ENCODE results near the gene RYR3.

RYR3 gene

DNA sequence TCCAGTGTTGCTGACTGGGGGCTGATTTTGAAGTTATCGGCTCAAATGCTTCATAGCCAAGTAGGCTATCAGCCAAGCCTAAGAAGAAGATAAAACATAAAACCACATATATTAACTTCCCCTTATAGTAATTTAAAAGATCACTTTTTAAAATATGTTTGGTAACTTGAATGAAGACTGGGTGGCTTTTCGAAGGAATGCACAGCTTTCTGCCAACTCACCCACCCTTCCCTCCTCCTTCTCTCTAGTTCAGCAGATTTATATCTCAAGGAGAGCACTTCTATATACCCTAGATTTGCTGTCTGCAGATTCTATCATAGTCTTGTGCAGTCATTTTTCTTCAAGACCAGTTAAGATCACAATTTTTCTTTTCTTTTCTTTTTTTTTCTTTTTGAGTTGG is 468.1 kb downstream of the RYR3 start:
- no peak for TF ChIP-seq Cebpa-rat (IDR thresholded peaks at IDR 0.05)
- H3K4me3 ChIP-seq = no peak overlapping the region
- no peaks in the 10 kb centered on the region for H3K27me3 ChIP-seq
- H3K36me3 ChIP-seq = no peaks in the 10 kb centered on the region
- H3K9ac ChIP-seq = no peak overlapping the region
- H3K4me2 ChIP-seq = peak overlapping the region in 6 of 11 experiments; percentile 27 to 89 (median 74); a peak in 10 of 22 replicates
- H3K27ac ChIP-seq = peak overlapping the region in 9 of 11 experiments; percentile 12 to 83 (median 76); a peak in 12 of 22 replicates
- H3K4me1 ChIP-seq = peaks cover 10 to 40% (median 25%) of the 10 kb centered on the region in 10 experiments
- H4K20me1 ChIP-seq = no peaks in the 10 kb centered on the region
- H3K9me3 ChIP-seq (replicated peaks in 1 of 11) = no peaks in the 10 kb centered on the region; a peak in 1 of 22 replicates

GRCh38 chr15:33780011-33780768 is 469.4 kb downstream of the RYR3 start:
- H3K9me3 ChIP-seq (replicated peaks in 1 of 11) = no peaks in the 10 kb centered on the region; a peak in 1 of 22 replicates
- TF ChIP-seq Cebpa-rat (IDR thresholded peaks at IDR 0.05) = peak in 2 of 11 experiments; percentile 29; a peak in 1 of 22 replicates
- H3K27me3 ChIP-seq = no peaks in the 10 kb centered on the region
- peak overlapping the region in 8 of 11 experiments; percentile 9 to 65 (median 52); a peak in 10 of 22 replicates for H3K9ac ChIP-seq
- H3K4me1 ChIP-seq = peaks cover 10 to 47% (median 26%) of the 10 kb centered on the region in 10 experiments
- H3K36me3 ChIP-seq = no peaks in the 10 kb centered on the region
- H3K27ac ChIP-seq = peak overlapping the region in 10 of 11 experiments; percentile 36 to 83 (median 72); a peak in 18 of 22 replicates
- H3K4me2 ChIP-seq = peak overlapping the region; percentile 40 to 89 (median 72)
- no peaks in the 10 kb centered on the region for H4K20me1 ChIP-seq
- H3K4me3 ChIP-seq = 0 out of 20 replicates have a peak overlapping the region, but pooled peaks of 1 of the 10 experiments have one; percentile 4

DNA sequence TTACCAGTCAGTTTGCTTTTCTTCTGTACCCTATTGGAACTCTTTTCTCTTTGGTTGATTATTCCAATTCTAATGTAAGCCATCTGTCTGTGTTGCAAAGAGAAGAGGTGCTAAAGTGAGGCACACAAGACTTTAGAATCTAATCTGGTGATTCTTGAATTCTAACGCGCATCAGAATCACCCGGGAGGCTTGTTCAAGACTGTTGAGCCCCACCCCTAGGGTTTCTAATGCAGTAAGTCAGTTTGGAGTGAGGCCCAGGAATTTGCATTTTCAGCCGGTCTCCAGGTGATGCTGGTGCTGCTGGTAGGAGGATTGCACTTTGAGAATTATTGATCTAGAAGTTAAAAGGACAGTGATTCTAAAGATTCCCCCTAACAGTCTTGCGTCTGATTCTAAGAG is 472.2 kb downstream of the RYR3 start:
- no peak for TF ChIP-seq Cebpa-rat (IDR thresholded peaks at IDR 0.05)
- H3K9me3 ChIP-seq (replicated peaks in 1 of 11) = no peaks in the 10 kb centered on the region; a peak in 1 of 22 replicates
- H3K9ac ChIP-seq = no peak overlapping the region
- no peak overlapping the region for H3K4me3 ChIP-seq
- no peaks in the 10 kb centered on the region for H3K27me3 ChIP-seq
- no peaks in the 10 kb centered on the region for H3K36me3 ChIP-seq
- no peaks in the 10 kb centered on the region for H4K20me1 ChIP-seq
- H3K27ac ChIP-seq = no peak overlapping the region
- H3K4me1 ChIP-seq = peaks cover 10 to 47% (median 26%) of the 10 kb centered on the region in 10 experiments
- no peak overlapping the region for H3K4me2 ChIP-seq

GRCh38 chr15:33785366-33785765 is 474.6 kb downstream of the RYR3 start:
- H3K9ac ChIP-seq = no peak overlapping the region
- peaks cover 2 to 31% (median 14%) of the 10 kb centered on the region in 10 experiments for H3K4me1 ChIP-seq
- no peaks in the 10 kb centered on the region for H3K9me3 ChIP-seq (replicated peaks in 1 of 11)
- no peak for TF ChIP-seq Cebpa-rat (IDR thresholded peaks at IDR 0.05)
- H3K36me3 ChIP-seq = no peaks in the 10 kb centered on the region
- no peaks in the 10 kb centered on the region for H4K20me1 ChIP-seq
- H3K4me3 ChIP-seq = no peak overlapping the region
- H3K4me2 ChIP-seq = no peak overlapping the region
- no peak overlapping the region for H3K27ac ChIP-seq
- H3K27me3 ChIP-seq = no peaks in the 10 kb centered on the region

DNA sequence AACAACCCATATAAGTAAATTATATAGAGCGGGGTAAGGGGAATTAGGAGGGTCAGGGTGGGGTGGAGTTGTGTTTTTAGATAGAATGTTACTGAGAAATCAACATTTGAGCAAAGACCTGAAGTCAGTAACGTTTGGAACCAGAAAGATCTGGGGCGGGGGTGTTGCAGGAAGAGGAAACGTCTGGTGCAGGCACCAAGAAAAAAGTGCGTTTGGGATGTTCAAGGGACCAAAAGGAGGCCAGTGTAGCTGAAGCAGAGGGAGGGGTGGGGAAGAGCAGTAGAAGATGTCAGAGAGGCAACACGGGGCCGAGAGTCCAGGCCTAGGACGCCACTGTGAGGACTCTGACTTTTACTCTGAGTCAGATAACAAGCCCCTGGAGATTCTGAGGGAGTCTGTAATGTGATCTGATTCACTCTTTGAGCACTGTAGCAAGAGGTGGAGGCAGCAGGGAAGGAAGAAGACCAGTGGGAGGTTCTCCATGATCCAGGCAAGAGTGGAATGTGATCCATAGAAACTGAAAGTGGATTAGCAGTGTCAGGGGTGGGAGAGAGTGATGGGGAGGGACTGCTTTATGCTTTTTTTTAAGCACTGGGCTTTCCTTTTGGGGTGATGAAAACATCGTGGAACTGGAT is 478.3 kb downstream of the RYR3 start:
- Histone ChIP-seq H3K4me2 (peak overlapping the region in 6 of 11 experiments; percentile 6 to 48 (median 24); a peak in 6 of 22 replicates), H4K20me1 (no peaks in the 10 kb centered on the region), H3K27me3 (no peaks in the 10 kb centered on the region), H3K36me3 (no peaks in the 10 kb centered on the region), H3K4me3 (no peak overlapping the region), H3K9ac (no peak overlapping the region), H3K27ac (peak overlapping the region in 1 of 11 experiments; percentile 25; a peak in 3 of 22 replicates), H3K9me3 (replicated peaks in 1 of 11) (no peaks in the 10 kb centered on the region), H3K4me1 (peaks cover 0 to 16% (median 5%) of the 10 kb centered on the region in 10 experiments; a peak in 6 of 20 replicates)
- TF ChIP-seq Cebpa-rat (IDR thresholded peaks at IDR 0.05) = no peak

DNA sequence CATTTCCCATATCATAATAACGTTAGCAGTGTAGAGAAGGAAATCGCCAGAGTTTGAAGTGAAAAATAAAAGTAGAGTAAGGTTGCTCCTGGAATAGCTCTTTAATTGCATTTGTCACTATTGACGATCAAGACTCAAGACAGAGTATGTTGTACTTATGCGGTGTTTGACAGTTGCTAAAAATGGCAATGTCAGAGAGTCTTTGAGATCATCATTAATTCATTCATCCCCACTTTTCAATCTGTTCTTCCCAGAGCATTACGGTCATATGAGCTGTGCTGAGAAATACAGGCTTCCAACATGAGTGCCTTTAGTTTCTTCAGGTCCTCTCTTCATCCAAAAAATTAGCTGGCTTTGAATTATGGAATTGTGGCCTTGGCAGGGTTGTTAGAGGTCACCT is 483.7 kb downstream of the RYR3 start:
- Histone ChIP-seq H3K4me1 (no peaks in the 10 kb centered on the region), H3K9me3 (replicated peaks in 1 of 11) (no peaks in the 10 kb centered on the region), H3K27ac (no peak overlapping the region), H4K20me1 (no peaks in the 10 kb centered on the region), H3K27me3 (no peaks in the 10 kb centered on the region), H3K4me2 (no peak overlapping the region), H3K36me3 (no peaks in the 10 kb centered on the region), H3K4me3 (no peak overlapping the region), H3K9ac (no peak overlapping the region)
- TF ChIP-seq Cebpa-rat (IDR thresholded peaks at IDR 0.05) = no peak

- H3K27ac ChIP-seq = no peak overlapping the region
- H3K4me1 ChIP-seq = no peaks in the 10 kb centered on the region
- H4K20me1 ChIP-seq = no peaks in the 10 kb centered on the region
- H3K4me2 ChIP-seq = no peak overlapping the region
- H3K36me3 ChIP-seq = no peaks in the 10 kb centered on the region
- TF ChIP-seq Cebpa-rat (IDR thresholded peaks at IDR 0.05) = no peak
- H3K4me3 ChIP-seq = no peak overlapping the region
- no peaks in the 10 kb centered on the region for H3K9me3 ChIP-seq (replicated peaks in 1 of 11)
- no peaks in the 10 kb centered on the region for H3K27me3 ChIP-seq
- H3K9ac ChIP-seq = no peak overlapping the region
Observed at GRCh38 chr15:33795070-33795469, 484.3 kb downstream of the RYR3 start.

DNA sequence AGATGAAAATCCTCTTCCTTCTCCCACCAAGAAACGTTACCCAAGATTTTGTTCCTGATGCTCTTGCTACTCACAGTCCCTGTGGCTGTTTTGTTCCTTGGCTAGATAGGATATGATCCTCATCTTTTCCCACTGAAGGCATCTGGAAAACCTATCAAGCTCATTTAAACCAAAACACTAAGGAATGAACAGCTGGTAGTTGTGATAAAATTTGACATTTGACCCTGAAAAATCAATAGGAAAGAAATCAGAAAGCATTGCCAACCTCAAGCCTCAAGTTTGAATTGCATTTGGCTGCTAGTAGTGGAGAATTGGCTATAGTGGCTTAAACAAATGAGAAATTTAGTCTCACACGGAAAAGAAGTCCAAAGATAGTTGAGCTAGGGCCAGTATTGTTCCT is 486.9 kb downstream of the RYR3 start:
- H3K4me2 ChIP-seq = no peak overlapping the region
- H3K9me3 ChIP-seq (replicated peaks in 1 of 11) = no peaks in the 10 kb centered on the region

DNA sequence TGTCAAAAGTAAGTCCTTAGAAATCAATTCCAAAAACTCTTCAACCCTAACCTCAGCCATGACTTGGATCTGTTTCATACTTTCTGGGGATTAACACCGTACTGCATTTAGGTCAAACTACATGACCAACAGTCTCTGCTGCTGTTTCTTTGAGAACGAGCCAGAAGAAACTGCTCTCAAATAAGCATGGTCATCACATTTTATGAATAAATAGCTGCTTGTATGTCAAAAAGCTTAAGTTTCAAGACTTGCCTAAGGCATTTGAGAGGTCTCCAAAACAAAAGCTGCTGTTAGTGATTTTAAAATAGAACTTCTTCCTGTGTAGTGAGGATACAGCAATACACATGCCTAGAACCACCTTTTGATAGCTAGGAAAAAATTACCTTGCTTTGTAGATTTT is 491.2 kb downstream of the RYR3 start:
- no peak overlapping the region for H3K4me3 ChIP-seq
- H3K27ac ChIP-seq = no peak overlapping the region
- H3K27me3 ChIP-seq = no peaks in the 10 kb centered on the region
- H3K36me3 ChIP-seq = no peaks in the 10 kb centered on the region
- no peaks in the 10 kb centered on the region for H4K20me1 ChIP-seq
- H3K4me2 ChIP-seq = no peak overlapping the region
- no peak overlapping the region for H3K9ac ChIP-seq
- H3K4me1 ChIP-seq = no peaks in the 10 kb centered on the region; a peak in 1 of 20 replicates
- no peak for TF ChIP-seq Cebpa-rat (IDR thresholded peaks at IDR 0.05)
- no peaks in the 10 kb centered on the region for H3K9me3 ChIP-seq (replicated peaks in 1 of 11)

More for the DNA sequence above, 486.9 kb downstream of the RYR3 start:
- no peaks in the 10 kb centered on the region for H4K20me1 ChIP-seq
- H3K4me3 ChIP-seq = no peak overlapping the region
- no peaks in the 10 kb centered on the region; a peak in 1 of 20 replicates for H3K4me1 ChIP-seq
- no peaks in the 10 kb centered on the region for H3K36me3 ChIP-seq
- no peak for TF ChIP-seq Cebpa-rat (IDR thresholded peaks at IDR 0.05)
- H3K9ac ChIP-seq = no peak overlapping the region
- no peak overlapping the region for H3K27ac ChIP-seq
- no peaks in the 10 kb centered on the region for H3K27me3 ChIP-seq
